Astrocyte (in vitro differentiated cells and primary cell): ENCODE measurements around the gene TSPEAR. TPM values are rescaled to one million over a fixed set of nuclear protein-coding genes. Genes with fewer than 3 reads are reported as not detected.

Experiments used
- DNase-seq: peaks from one replicate; pipeline ENCODE4 v3.0.0-alpha.2; 2010; ENCODE audit warnings: low read depth
- FAIRE-seq: peaks from 2 replicates; lab custom pipeline; 2011; peaks lifted over from hg19 to GRCh38; lab: Jason Lieb, UNC
- H2AFZ ChIP-seq: 2 replicates; pipeline ENCODE4 v1.6.0; 2012; ENCODE audit warnings: low read depth, low read length, inconsistent platforms
- H3K27ac ChIP-seq: 2 replicates; pipeline ENCODE4 v1.5.1; 2011; ENCODE audit warnings: low read depth, low read length, inconsistent platforms
- H3K27me3 ChIP-seq: 2 replicates; pipeline ENCODE4 v1.6.0; 2011; ENCODE audit warnings: low read length, inconsistent platforms; ENCODE audit not compliant: insufficient read depth
- H3K36me3 ChIP-seq: 2 replicates; pipeline ENCODE4 v1.5.1; 2011; ENCODE audit warnings: low read length, inconsistent platforms; ENCODE audit not compliant: insufficient read depth
- H3K4me1 ChIP-seq: 2 replicates; pipeline ENCODE4 v1.5.1; 2011; ENCODE audit warnings: low read length, inconsistent platforms; ENCODE audit not compliant: insufficient read depth
- H3K4me2 ChIP-seq: 2 replicates; pipeline ENCODE4 v1.6.0; 2012; ENCODE audit warnings: low read length, inconsistent platforms
- H3K4me3 ChIP-seq: 2 replicates; pipeline ENCODE4 v1.5.1; 2011; ENCODE audit warnings: low read depth, mild to moderate bottlenecking, low read length, inconsistent platforms; ENCODE audit not compliant: insufficient read depth
- H3K79me2 ChIP-seq: 2 replicates; pipeline ENCODE4 v1.6.0; 2012; ENCODE audit warnings: mild to moderate bottlenecking, low read length, inconsistent platforms; ENCODE audit not compliant: insufficient read depth
- H3K9ac ChIP-seq: 2 replicates; pipeline ENCODE4 v1.6.0; 2012; ENCODE audit warnings: mild to moderate bottlenecking, low read length, inconsistent platforms
- H3K9me3 ChIP-seq: 2 replicates; pipeline ENCODE4 v1.5.1; 2012; ENCODE audit warnings: low read depth, mild to moderate bottlenecking, low read length, inconsistent platforms; ENCODE audit not compliant: insufficient read depth
- H4K20me1 ChIP-seq: 2 replicates; pipeline ENCODE4 v1.6.0; 2012; ENCODE audit warnings: low read length, inconsistent platforms; ENCODE audit not compliant: insufficient read depth
- H3K27ac Mint-ChIP-seq: one replicate; pipeline ENCODE4 v1.8.0; 2021; ENCODE audit warnings: mild to moderate bottlenecking, mixed read lengths; ENCODE audit not compliant: unreplicated experiment
- H3K27me3 Mint-ChIP-seq: one replicate; pipeline ENCODE4 v1.8.0; 2021; ENCODE audit warnings: low read depth, mixed read lengths; ENCODE audit not compliant: unreplicated experiment
- H3K36me3 Mint-ChIP-seq: one replicate; pipeline ENCODE4 v1.8.0; 2021; ENCODE audit warnings: low read depth, mixed read lengths; ENCODE audit not compliant: unreplicated experiment
- H3K4me1 Mint-ChIP-seq: one replicate; pipeline ENCODE4 v1.8.0; 2021; ENCODE audit warnings: low read depth, mixed read lengths; ENCODE audit not compliant: unreplicated experiment
- H3K4me3 Mint-ChIP-seq: one replicate; pipeline ENCODE4 v1.8.0; 2021; ENCODE audit warnings: mild to moderate bottlenecking, moderate library complexity, mixed read lengths; ENCODE audit not compliant: unreplicated experiment
- H3K9me3 Mint-ChIP-seq: one replicate; pipeline ENCODE4 v1.8.0; 2021; ENCODE audit warnings: mild to moderate bottlenecking, mixed read lengths; ENCODE audit not compliant: unreplicated experiment
- CTCF ChIP-seq: IDR thresholded peaks from 2 replicates; pipeline ENCODE4 v1.5.1; 2011; ENCODE audit warnings: low read depth, mild to moderate bottlenecking, inconsistent platforms, low read length, moderate library complexity; ENCODE audit not compliant: insufficient read depth
- EZH2 ChIP-seq: IDR thresholded peaks from 2 replicates; pipeline ENCODE4 v1.6.1; 2012; ENCODE audit warnings: mild to moderate bottlenecking, low read length, inconsistent platforms; ENCODE audit not compliant: insufficient read depth
- total RNA-seq: library from RNA; stranded (reverse); gene quantifications from 2 replicates; pipeline ENCODE4 v1.2.1, GENCODE V29; 2021

The TSPEAR gene
- total RNA-seq, 1 donor from 2014 or later = not detected

DNA sequence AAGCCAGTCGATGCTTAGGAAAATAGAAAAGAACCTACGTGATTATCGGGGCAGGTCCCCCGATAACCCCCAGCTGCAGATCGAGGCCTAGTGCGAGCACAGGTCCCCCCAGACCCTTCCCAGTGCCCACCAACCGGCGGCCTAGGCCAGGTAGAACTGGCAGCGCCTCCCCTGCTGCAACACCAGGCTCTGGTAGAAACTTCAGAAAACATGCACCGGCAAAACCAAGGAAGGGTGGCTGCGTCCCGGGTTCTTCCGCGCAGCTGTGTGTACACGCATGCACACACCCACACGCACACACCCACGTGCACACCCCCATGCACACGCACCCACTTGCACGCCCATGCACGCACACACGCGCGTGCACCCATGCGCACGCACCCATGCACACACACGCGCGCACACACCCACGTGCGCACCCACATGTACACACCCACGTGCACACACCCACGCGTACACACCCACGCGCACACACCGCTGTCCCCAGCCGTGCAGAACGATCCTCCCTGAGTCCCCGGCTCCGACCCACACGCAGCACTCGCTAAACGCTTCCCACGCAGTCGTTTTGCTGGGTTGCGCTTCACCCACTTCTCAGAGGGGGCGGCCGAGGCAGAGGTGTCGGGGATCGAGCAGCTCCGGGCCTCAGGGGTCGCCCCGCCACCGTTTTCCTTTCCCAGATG lies 5.2 kb downstream of the TSPEAR start:
- Mint-ChIP-seq H3K27ac (no peak overlapping the region), H3K4me3 (no peak overlapping the region), H3K36me3 (no peaks in the 10 kb centered on the region), H3K9me3 (peaks cover 14% of the 10 kb centered on the region), H3K4me1 (peaks cover 4% of the 10 kb centered on the region), H3K27me3 (peaks cover 79% of the 10 kb centered on the region)
- Histone ChIP-seq H3K36me3 (no peaks in the 10 kb centered on the region), H2AFZ (no peak overlapping the region), H3K4me3 (no peak overlapping the region), H3K4me1 (no peaks in the 10 kb centered on the region), H3K4me2 (no peak overlapping the region), H3K9ac (no peak overlapping the region), H3K9me3 (no peaks in the 10 kb centered on the region), H3K79me2 (no peaks in the 10 kb centered on the region), H3K27ac (no peak overlapping the region), H4K20me1 (no peaks in the 10 kb centered on the region), H3K27me3 (peaks cover 47% of the 10 kb centered on the region)
- FAIRE-seq = no peak
- TF ChIP-seq EZH2 (peak; percentile 77), CTCF (no peak)
- DNase-seq = no peak

DNA sequence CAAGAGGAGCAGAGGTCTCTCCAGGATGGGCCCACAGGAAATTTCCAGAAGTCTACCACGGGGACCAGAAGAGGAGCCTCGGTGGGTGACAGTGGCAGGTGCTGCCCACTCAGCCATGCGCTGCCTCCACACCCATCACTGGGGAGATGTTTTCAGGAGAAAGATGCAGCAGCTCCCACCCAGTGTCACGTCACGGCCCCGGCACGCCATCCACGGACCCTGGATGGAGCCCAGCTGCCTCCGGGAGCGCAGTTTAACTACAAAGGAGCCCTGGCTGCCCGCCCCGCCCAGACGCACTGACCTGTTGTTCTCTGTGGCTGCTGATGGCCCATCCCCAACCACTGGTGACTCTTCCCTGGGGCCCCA lies 6.8 kb downstream of the TSPEAR start:
- FAIRE-seq (no peak), DNase-seq (no peak)
- TF ChIP-seq EZH2 (no peak), CTCF (no peak)
- Histone ChIP-seq H3K36me3 (no peaks in the 10 kb centered on the region), H3K9ac (no peak overlapping the region), H3K4me2 (no peak overlapping the region), H3K79me2 (no peaks in the 10 kb centered on the region), H3K4me3 (no peak overlapping the region), H2AFZ (no peak overlapping the region), H4K20me1 (no peaks in the 10 kb centered on the region), H3K4me1 (no peaks in the 10 kb centered on the region), H3K9me3 (no peaks in the 10 kb centered on the region), H3K27me3 (peaks cover 45% of the 10 kb centered on the region), H3K27ac (no peak overlapping the region)
- Mint-ChIP-seq H3K9me3 (peaks cover 16% of the 10 kb centered on the region), H3K27me3 (peaks cover 81% of the 10 kb centered on the region), H3K4me3 (no peak overlapping the region), H3K4me1 (peaks cover under 1% of the 10 kb centered on the region), H3K27ac (peak overlapping the region; percentile 18), H3K36me3 (no peaks in the 10 kb centered on the region)
